Prostate gland (tissue), 2 donors: ENCODE measurements around the gene PROX1.

Experiments used
- CTCF ChIP-seq, 4 experiments: fragments of 200-600 bp in 2 of 4; fragments of 450-650 bp in 2 of 4; sonication (generic) in 2 of 4; IDR thresholded peaks; 1 replicate in 3 of 4; 2 replicates in 1 of 4; pipeline ENCODE4 v1.5.1; 2016 to 2019; ENCODE audit warnings: antibody characterized with exemption in 4 of 4, mild to moderate bottlenecking in 2 of 4, moderate library complexity in 2 of 4
- POLR2A ChIP-seq: fragments of 450-650 bp; IDR thresholded peaks from one replicate; pipeline ENCODE4 v1.6.1; 2016; ENCODE audit warnings: antibody characterized with exemption, mild to moderate bottlenecking
- POLR2AphosphoS5 ChIP-seq: sonication (generic); formaldehyde crosslinking; IDR thresholded peaks from one replicate; pipeline ENCODE4 v1.6.1; 2017; ENCODE audit warnings: antibody characterized with exemption

- TF ChIP-seq CTCF (IDR thresholded peaks at IDR 0.05) (no peak), POLR2AphosphoS5 (no peak), POLR2A (no peak)
Observed at GRCh38 chr1:213988507-213989001, 781 bp downstream of the PROX1 start.
